IMR-90 (cell line): ENCODE measurements around the gene FMNL1. TPM values are rescaled to one million over a fixed set of nuclear protein-coding genes. Genes with fewer than 3 reads are reported as not detected.
A peak's percentile ranks its signal among the peaks of the same experiment; 100 is the strongest.

Source experiments
- ATAC-seq: fragments of 200-7000 bp; cut with Tn5 transposase; 2 replicates; pipeline ENCODE4 v1.9.1; 2020; ENCODE audit warnings: low read depth, mild to moderate bottlenecking, moderate library complexity
- BruUV-seq: library from RNA; stranded (reverse); fragments of 400-500 nt; replicated peaks from 2 replicates; lab custom pipeline; 2021; lab: Mats Ljungman, UMichigan
- CTCF ChIA-PET: fragments of 300-600 bp; formaldehyde crosslinking; extraction: SDS; loops from one replicate; lab custom pipeline; 2021; ENCODE audit warnings: antibody characterized with exemption; lab: Yijun Ruan, JAX
- POLR2A ChIA-PET: fragments of 300-600 bp; sonication (Branson Sonifier 250); formaldehyde crosslinking; loops from one replicate; lab custom pipeline; 2022; ENCODE audit warnings: antibody characterized with exemption; ENCODE audit not compliant: unreplicated experiment; lab: Charles Lee
- DNase-seq: peaks from one replicate; pipeline ENCODE4 v3.0.0; 2013
- H2AFZ ChIP-seq: replicated peaks from 2 replicates; pipeline ENCODE3; 2013; ENCODE audit warnings: low read length, mild to moderate bottlenecking; ENCODE audit not compliant: poor library complexity
- H2AK5ac ChIP-seq: 2 replicates; pipeline ENCODE4 v1.6.1; 2013; ENCODE audit warnings: low read depth, low read length, inconsistent platforms
- H2AK9ac ChIP-seq: replicated peaks from 2 replicates; pipeline ENCODE3; 2013; ENCODE audit warnings: mild to moderate bottlenecking, low read depth, low read length, moderate library complexity; ENCODE audit not compliant: poor library complexity
- H2BK120ac ChIP-seq: 2 replicates; pipeline ENCODE4 v1.6.1; 2013; ENCODE audit warnings: low read depth, low read length, inconsistent platforms
- H2BK15ac ChIP-seq: 3 replicates; pipeline ENCODE4 v1.6.1; 2013; ENCODE audit warnings: low read depth, low read length, inconsistent platforms
- H2BK20ac ChIP-seq: 2 replicates; pipeline ENCODE4 v1.6.1; 2013; ENCODE audit warnings: low read depth, mild to moderate bottlenecking, inconsistent platforms, low read length, moderate library complexity
- H2BK5ac ChIP-seq: 2 replicates; pipeline ENCODE4 v1.6.1; 2013; ENCODE audit warnings: mild to moderate bottlenecking, low read depth, low read length, inconsistent platforms; ENCODE audit not compliant: poor library complexity, severe bottlenecking
- H3K14ac ChIP-seq: replicated peaks from 2 replicates; pipeline ENCODE4 v1.6.1; 2013; ENCODE audit warnings: low read depth, low read length, inconsistent platforms
- H3K18ac ChIP-seq: 2 replicates; pipeline ENCODE4 v1.6.1; 2013; ENCODE audit warnings: low read depth, low read length, control low read depth
- H3K23ac ChIP-seq: 2 replicates; pipeline ENCODE4 v1.6.1; 2013; ENCODE audit warnings: low read depth, low read length, inconsistent platforms
- H3K27ac ChIP-seq: 2 replicates; pipeline ENCODE4 v1.5.1; 2013; ENCODE audit warnings: mild to moderate bottlenecking, control low read depth, low read length; ENCODE audit not compliant: insufficient read depth
- H3K27me3 ChIP-seq: 2 replicates; pipeline ENCODE4 v1.6.1; 2013; ENCODE audit warnings: low read length; ENCODE audit not compliant: control insufficient read depth, insufficient read depth
- H3K36me3 ChIP-seq: 2 replicates; pipeline ENCODE4 v1.6.1; 2013; ENCODE audit warnings: low read length, mixed read lengths; ENCODE audit not compliant: control insufficient read depth, insufficient read depth
- H3K4ac ChIP-seq: 2 replicates; pipeline ENCODE4 v1.6.1; 2013; ENCODE audit warnings: low read depth, low read length, inconsistent platforms
- H3K4me1 ChIP-seq: 2 replicates; pipeline ENCODE4 v1.6.1; 2013; ENCODE audit warnings: low read length, mixed read lengths; ENCODE audit not compliant: control insufficient read depth, insufficient read depth
- H3K4me2 ChIP-seq: 2 replicates; pipeline ENCODE4 v1.6.1; 2013; ENCODE audit warnings: low read depth, mild to moderate bottlenecking, control low read depth, low read length, moderate library complexity
- H3K4me3 ChIP-seq: 2 replicates; pipeline ENCODE4 v1.5.1; 2013; ENCODE audit warnings: low read depth, mild to moderate bottlenecking, control low read depth, low read length, moderate library complexity; ENCODE audit not compliant: insufficient read depth
- H3K56ac ChIP-seq: 2 replicates; pipeline ENCODE4 v1.6.1; 2013; ENCODE audit warnings: low read length, inconsistent platforms; ENCODE audit not compliant: insufficient read depth; ENCODE audit errors: extremely low read depth
- H3K79me1 ChIP-seq, 2 experiments: 2 replicates each; pipeline ENCODE4 v1.6.1; 2013; ENCODE audit warnings: low read length in 2 of 2, inconsistent platforms in 1 of 2, low read depth in 1 of 2
- H3K9ac ChIP-seq: 2 replicates; pipeline ENCODE4 v1.6.1; 2013; ENCODE audit warnings: low read depth, low read length, control low read depth
- H3K9me1 ChIP-seq: 2 replicates; pipeline ENCODE4 v1.6.1; 2013; ENCODE audit warnings: low read length, inconsistent platforms; ENCODE audit not compliant: insufficient read depth
- H3K9me3 ChIP-seq: 2 replicates; pipeline ENCODE4 v1.6.1; 2013; ENCODE audit warnings: low read length; ENCODE audit not compliant: control insufficient read depth, insufficient read depth
- H4K20me1 ChIP-seq: 2 replicates; pipeline ENCODE4 v1.6.1; 2013; ENCODE audit warnings: low read length, inconsistent platforms; ENCODE audit not compliant: insufficient read depth
- H4K5ac ChIP-seq: 2 replicates; pipeline ENCODE4 v1.6.1; 2013; ENCODE audit warnings: mild to moderate bottlenecking, low read depth, low read length, control low read depth
- H4K8ac ChIP-seq, 2 experiments: 2 replicates each; pipeline ENCODE4 v1.6.1; 2013; ENCODE audit warnings: low read depth in 2 of 2, low read length in 2 of 2, control low read depth in 1 of 2, inconsistent platforms in 1 of 2
- H4K91ac ChIP-seq: 2 replicates; pipeline ENCODE4 v1.6.1; 2013; ENCODE audit warnings: low read depth, low read length, inconsistent platforms; ENCODE audit not compliant: insufficient read depth
- BHLHE40 ChIP-seq: fragments of 150-350 bp; IDR thresholded peaks from 2 replicates; pipeline ENCODE4 v1.6.1; 2016; ENCODE audit warnings: mild to moderate bottlenecking, low read depth, low read length
- CEBPB ChIP-seq: IDR thresholded peaks from 2 replicates; pipeline ENCODE4 v1.6.1; 2012; ENCODE audit warnings: low read depth, low read length, improper control_type of control experiment
- CHD1 ChIP-seq: IDR thresholded peaks from 2 replicates; pipeline ENCODE4 v1.6.1; 2012; ENCODE audit warnings: low read depth, low read length, improper control_type of control experiment
- CTCF ChIP-seq: conservative IDR thresholded peaks from 2 replicates; pipeline ENCODE4 v1.5.1; 2012; ENCODE audit warnings: mild to moderate bottlenecking, low read depth, low read length, improper control_type of control experiment
- FOS ChIP-seq: fragments of 150-350 bp; IDR thresholded peaks from 2 replicates; pipeline ENCODE4 v1.6.1; 2016; ENCODE audit warnings: low read depth, low read length
- MAFK ChIP-seq: IDR thresholded peaks from 2 replicates; pipeline ENCODE4 v1.6.1; 2012; ENCODE audit warnings: low read depth, low read length, improper control_type of control experiment
- MAZ ChIP-seq: IDR thresholded peaks from 2 replicates; pipeline ENCODE4 v1.6.1; 2012; ENCODE audit warnings: low read depth, mild to moderate bottlenecking, low read length, improper control_type of control experiment, moderate library complexity, borderline replicate concordance
- MXI1 ChIP-seq: IDR thresholded peaks from 2 replicates; pipeline ENCODE4 v1.6.1; 2012; ENCODE audit warnings: low read depth, mild to moderate bottlenecking, low read length, moderate library complexity, borderline replicate concordance
- NFE2L2 ChIP-seq: fragments of 150-350 bp; IDR thresholded peaks from 2 replicates; pipeline ENCODE4 v1.6.1; 2016; ENCODE audit warnings: low read depth, mild to moderate bottlenecking, low read length
- POLR2A ChIP-seq: IDR thresholded peaks from 2 replicates; pipeline ENCODE4 v1.6.1; 2012; ENCODE audit warnings: mild to moderate bottlenecking, low read depth, low read length
- RAD21 ChIP-seq: IDR thresholded peaks from 2 replicates; pipeline ENCODE4 v1.6.1; 2012; ENCODE audit warnings: low read length, improper control_type of control experiment
- RCOR1 ChIP-seq: IDR thresholded peaks from 2 replicates; pipeline ENCODE4 v1.6.1; 2012; ENCODE audit warnings: mild to moderate bottlenecking, low read length, improper control_type of control experiment; ENCODE audit not compliant: insufficient replicate concordance
- RFX5 ChIP-seq: IDR thresholded peaks from 2 replicates; pipeline ENCODE4 v1.8.0; 2012; ENCODE audit warnings: low read depth, mild to moderate bottlenecking, low read length, moderate library complexity
- SMC3 ChIP-seq: fragments of 150-350 bp; IDR thresholded peaks from 2 replicates; pipeline ENCODE4 v1.6.1; 2016; ENCODE audit warnings: low read depth, mild to moderate bottlenecking, antibody characterized with exemption, low read length, moderate library complexity
- WGBS, 2 experiments: methylation state at CpG; one replicate each; pipeline versions ENCODE4 v1.1.5 to v1.1.7; 2013; ENCODE audit warnings: missing lambda C conversion rate in 2 of 2; ENCODE audit not compliant: insufficient read length in 1 of 2; ENCODE audit errors: extremely low coverage in 2 of 2; 5-methylcytosine and 5-hydroxymethylcytosine counted together
- dilution Hi-C: fragments of 300-500 bp; cut with HindIII; formaldehyde crosslinking; loops from one replicate; pipeline ENCODE4 v1.14.3; 2018; ENCODE audit warnings: low sequenced_read_pairs; ENCODE audit not compliant: unreplicated experiment
- in situ Hi-C: fragments of 300-500 bp; cut with MboI; formaldehyde crosslinking; loops from 3 replicates; pipeline ENCODE4 v1.14.3; 2019; ENCODE audit warnings: low sequenced_read_pairs, inconsistent platforms, mixed read lengths
- intact Hi-C: fragments of 100-400 bp; cut with micrococcal nuclease; formaldehyde crosslinking; loops from 2 replicates; pipeline ENCODE4 v1.10.0; 2022
- polyA plus RNA-seq, 3 experiments: library from polyadenylated mRNA; depleted of rRNA; stranded (reverse); fragments of >200 nt; gene quantifications; 2 replicates each; pipeline ENCODE4 v1.2.3, GENCODE V29; 2012; ENCODE audit warnings: low replicate concordance in 1 of 3
- total RNA-seq: library from RNA; depleted of rRNA; stranded (reverse); fragments of >200 nt; gene quantifications from 2 replicates; pipeline ENCODE4 v1.2.3, GENCODE V29; 2012
- TF ChIP-seq, protein P1 (sequence below): fragments of 150-350 bp; IDR thresholded peaks from 2 replicates; pipeline ENCODE4 v1.6.1; 2017; ENCODE audit warnings: mild to moderate bottlenecking, antibody characterized with exemption, low read length, low read depth

Gene FMNL1
- total and polyA plus RNA-seq, 2 of the 4 experiments (the other 2 are of a cell fraction) = 0.36 to 2.3 TPM

DNA sequence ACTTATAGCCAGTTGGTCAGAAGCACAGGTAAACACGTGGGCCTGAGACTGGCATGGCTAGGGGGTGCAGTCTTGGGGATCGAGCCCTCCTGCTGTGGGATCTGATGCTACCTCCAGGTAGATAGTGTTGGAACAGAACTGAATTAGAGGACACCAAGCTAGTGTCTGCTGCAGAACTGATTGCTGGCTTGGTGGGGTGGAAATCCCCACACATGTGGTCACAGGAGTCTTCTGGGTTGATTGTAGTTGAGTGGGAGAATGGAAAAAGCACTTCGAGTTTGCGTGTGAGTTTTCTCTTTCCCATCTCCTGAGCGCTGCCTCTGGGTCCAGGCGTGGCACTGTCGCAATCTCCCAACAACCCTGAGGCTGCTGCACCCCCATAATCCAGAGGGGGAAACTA is 48.2 kb downstream of the FMNL1 start:
- H2BK15ac ChIP-seq = no peak overlapping the region
- peaks cover 7% of the 10 kb centered on the region; the same call in 1 of the 2 replicates for H3K9me1 ChIP-seq
- ChIA-PET POLR2A (no interaction called here), CTCF (no interaction called here)
- no peak overlapping the region for H2AFZ ChIP-seq
- peak overlapping the region; percentile 13 for H2AK9ac ChIP-seq
- no peaks in the 10 kb centered on the region for H3K27me3 ChIP-seq
- H3K4me3 ChIP-seq = no peak overlapping the region
- no peaks in the 10 kb centered on the region for H3K9me3 ChIP-seq
- peaks cover 67% of the 10 kb centered on the region for H3K36me3 ChIP-seq
- TF ChIP-seq CEBPB = no peak
- TF ChIP-seq MAFK = no peak
- TF ChIP-seq BHLHE40 = no peak
- TF ChIP-seq SMC3 = no peak
- no peak for TF ChIP-seq MAZ
- no peak for TF ChIP-seq NFE2L2
- TF ChIP-seq RFX5 = no peak
- no peak for TF ChIP-seq MXI1
- no peak for TF ChIP-seq POLR2A
- no peak for TF ChIP-seq RAD21
- no peak for TF ChIP-seq CHD1
- no peak for TF ChIP-seq RCOR1
- no peak for TF ChIP-seq FOS
- TF ChIP-seq, protein P1, sequence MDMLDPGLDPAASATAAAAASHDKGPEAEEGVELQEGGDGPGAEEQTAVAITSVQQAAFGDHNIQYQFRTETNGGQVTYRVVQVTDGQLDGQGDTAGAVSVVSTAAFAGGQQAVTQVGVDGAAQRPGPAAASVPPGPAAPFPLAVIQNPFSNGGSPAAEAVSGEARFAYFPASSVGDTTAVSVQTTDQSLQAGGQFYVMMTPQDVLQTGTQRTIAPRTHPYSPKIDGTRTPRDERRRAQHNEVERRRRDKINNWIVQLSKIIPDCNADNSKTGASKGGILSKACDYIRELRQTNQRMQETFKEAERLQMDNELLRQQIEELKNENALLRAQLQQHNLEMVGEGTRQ = no peak
- no peak for TF ChIP-seq CTCF
- ATAC-seq (no peak), DNase-seq (no peak)
- peaks cover 8% of the 10 kb centered on the region for H3K4me1 ChIP-seq
- no peak overlapping the region for H3K4me2 ChIP-seq
- H2BK120ac ChIP-seq = no peak overlapping the region
- BruUV-seq = no TSS peak
- H2BK20ac ChIP-seq = no peak overlapping the region
- H4K5ac ChIP-seq = no peak overlapping the region
- no peak overlapping the region for H3K23ac ChIP-seq
- no peak overlapping the region for H3K4ac ChIP-seq
- H3K56ac ChIP-seq = no peak overlapping the region
- no peak overlapping the region for H2BK5ac ChIP-seq
- H4K20me1 ChIP-seq = peaks cover 8% of the 10 kb centered on the region
- no peak overlapping the region for H3K9ac ChIP-seq
- no peak overlapping the region for H2AK5ac ChIP-seq
- dilution Hi-C loops (no loop called here), intact Hi-C loops (no loop called here), in situ Hi-C loops (no loop called here)
- WGBS, 2 experiments = 100% methylated on average over 1 of the region's 7 CpGs; no CpG with 5 or more reads in 1 of the 2 experiments
- no peak overlapping the region for H3K14ac ChIP-seq
- H4K91ac ChIP-seq = no peak overlapping the region
- no peak overlapping the region for H4K8ac ChIP-seq
- H3K79me1 ChIP-seq = peaks cover 3 to 5% of the 10 kb centered on the region in 2 experiments; a peak in 1 of 4 replicates
- H3K18ac ChIP-seq = no peak overlapping the region
- no peak overlapping the region for H3K27ac ChIP-seq
